Measurements from ENCODE around the gene CNNM2.
"Not testable (repeated sequence)": the region's sequence is repeated elsewhere in the genome, so short reads cannot be mapped to it uniquely, and the experiment has no call there.

The CNNM2 gene

GRCh38 chr10:103064956-103065355 lies 146.9 kb downstream of the CNNM2 start:
- Mint-ChIP-seq H3K27me3 (no peaks in the 10 kb centered on the region), H3K9me3 (no peaks in the 10 kb centered on the region), H3K36me3 (peaks cover 2% of the 10 kb centered on the region), H3K27ac (no peak overlapping the region), H3K4me1 (peaks cover 7% of the 10 kb centered on the region), H3K4me3 (no peak overlapping the region)

- Mint-ChIP-seq H3K27ac (no peak overlapping the region), H3K9me3 (no peaks in the 10 kb centered on the region), H3K4me1 (peaks cover 15% of the 10 kb centered on the region), H3K4me3 (no peak overlapping the region), H3K36me3 (peaks cover 2% of the 10 kb centered on the region), H3K27me3 (no peaks in the 10 kb centered on the region)
Observed at GRCh38 chr10:103066141-103067098, 148.3 kb downstream of the CNNM2 start.

- not testable (repeated sequence) for H3K36me3 Mint-ChIP-seq, H3K9me3 Mint-ChIP-seq, H3K27me3 Mint-ChIP-seq, H3K27ac Mint-ChIP-seq, H3K4me3 Mint-ChIP-seq
- peaks cover 19% of the 10 kb centered on the region for H3K4me1 Mint-ChIP-seq
Observed at GRCh38 chr10:103067099-103067477, 149.0 kb downstream of the CNNM2 start.

- H3K4me1 Mint-ChIP-seq = peaks cover 19% of the 10 kb centered on the region
- H3K36me3 Mint-ChIP-seq = peaks cover 2% of the 10 kb centered on the region
- H3K9me3 Mint-ChIP-seq = no peaks in the 10 kb centered on the region
- H3K4me3 Mint-ChIP-seq = no peak overlapping the region
- H3K27ac Mint-ChIP-seq = no peak overlapping the region
- no peaks in the 10 kb centered on the region for H3K27me3 Mint-ChIP-seq
Observed at GRCh38 chr10:103067484-103067883, 149.4 kb downstream of the CNNM2 start.

GRCh38 chr10:103067956-103068355 lies 149.9 kb downstream of the CNNM2 start:
- no peaks in the 10 kb centered on the region for H3K27me3 Mint-ChIP-seq
- H3K9me3 Mint-ChIP-seq = no peaks in the 10 kb centered on the region
- no peak overlapping the region for H3K27ac Mint-ChIP-seq
- H3K4me1 Mint-ChIP-seq = peaks cover 19% of the 10 kb centered on the region
- peaks cover 2% of the 10 kb centered on the region for H3K36me3 Mint-ChIP-seq
- no peak overlapping the region for H3K4me3 Mint-ChIP-seq

GRCh38 chr10:103069453-103070331 lies 151.6 kb downstream of the CNNM2 start:
- peaks cover 19% of the 10 kb centered on the region for H3K4me1 Mint-ChIP-seq
- H3K27me3 Mint-ChIP-seq = no peaks in the 10 kb centered on the region
- H3K9me3 Mint-ChIP-seq = no peaks in the 10 kb centered on the region
- peaks cover 2% of the 10 kb centered on the region for H3K36me3 Mint-ChIP-seq
- H3K27ac Mint-ChIP-seq = peak overlapping the region; percentile 24
- H3K4me3 Mint-ChIP-seq = no peak overlapping the region

- H3K9me3 Mint-ChIP-seq = no peaks in the 10 kb centered on the region
- peaks cover 19% of the 10 kb centered on the region for H3K4me1 Mint-ChIP-seq
- H3K36me3 Mint-ChIP-seq = peaks cover 4% of the 10 kb centered on the region
- H3K27me3 Mint-ChIP-seq = no peaks in the 10 kb centered on the region
- H3K4me3 Mint-ChIP-seq = no peak overlapping the region
- H3K27ac Mint-ChIP-seq = no peak overlapping the region
Observed at GRCh38 chr10:103072276-103072675, 154.2 kb downstream of the CNNM2 start.

GRCh38 chr10:103072891-103073290 lies 154.8 kb downstream of the CNNM2 start:
- Mint-ChIP-seq H3K9me3 (no peaks in the 10 kb centered on the region), H3K27ac (no peak overlapping the region), H3K4me3 (no peak overlapping the region), H3K36me3 (peaks cover 8% of the 10 kb centered on the region), H3K4me1 (peaks cover 19% of the 10 kb centered on the region), H3K27me3 (no peaks in the 10 kb centered on the region)

- Mint-ChIP-seq H3K9me3 (no peaks in the 10 kb centered on the region), H3K36me3 (peaks cover 12% of the 10 kb centered on the region), H3K27me3 (no peaks in the 10 kb centered on the region)
Observed at GRCh38 chr10:103077020-103077419, 158.9 kb downstream of the CNNM2 start.

GRCh38 chr10:103077491-103078308 lies 159.6 kb downstream of the CNNM2 start:
- Mint-ChIP-seq H3K9me3 (no peaks in the 10 kb centered on the region), H3K4me1 (no peaks in the 10 kb centered on the region), H3K27me3 (no peaks in the 10 kb centered on the region), H3K27ac (no peak overlapping the region), H3K36me3 (peaks cover 12% of the 10 kb centered on the region), H3K4me3 (no peak overlapping the region)

More at GRCh38 chr10:103077020-103077419, 158.9 kb downstream of the CNNM2 start:
- no peaks in the 10 kb centered on the region for H3K4me1 Mint-ChIP-seq
- H3K27ac Mint-ChIP-seq = no peak overlapping the region
- H3K4me3 Mint-ChIP-seq = no peak overlapping the region

GRCh38 chr10:103078309-103078615 lies 160.2 kb downstream of the CNNM2 start:
- Mint-ChIP-seq H3K9me3 (no peaks in the 10 kb centered on the region), H3K4me3 (no peak overlapping the region), H3K4me1 (no peaks in the 10 kb centered on the region), H3K27ac (no peak overlapping the region), H3K27me3 (no peaks in the 10 kb centered on the region), H3K36me3 (peaks cover 12% of the 10 kb centered on the region)

GRCh38 chr10:103078676-103079075 lies 160.6 kb downstream of the CNNM2 start:
- Mint-ChIP-seq H3K9me3 (no peaks in the 10 kb centered on the region), H3K27me3 (no peaks in the 10 kb centered on the region)

GRCh38 chr10:103079100-103079499 lies 161.0 kb downstream of the CNNM2 start:
- Mint-ChIP-seq H3K27ac (no peak overlapping the region), H3K4me3 (no peak overlapping the region), H3K4me1 (no peaks in the 10 kb centered on the region), H3K27me3 (no peaks in the 10 kb centered on the region), H3K9me3 (no peaks in the 10 kb centered on the region), H3K36me3 (peaks cover 12% of the 10 kb centered on the region)

More at GRCh38 chr10:103078676-103079075, 160.6 kb downstream of the CNNM2 start:
- Mint-ChIP-seq H3K4me1 (no peaks in the 10 kb centered on the region), H3K27ac (no peak overlapping the region), H3K4me3 (no peak overlapping the region), H3K36me3 (peaks cover 12% of the 10 kb centered on the region)

GRCh38 chr10:103079946-103080345 lies 161.9 kb downstream of the CNNM2 start:
- Mint-ChIP-seq H3K27ac (no peak overlapping the region), H3K27me3 (no peaks in the 10 kb centered on the region), H3K4me1 (no peaks in the 10 kb centered on the region), H3K36me3 (peaks cover 12% of the 10 kb centered on the region), H3K4me3 (no peak overlapping the region), H3K9me3 (no peaks in the 10 kb centered on the region)

- Mint-ChIP-seq H3K4me1 (no peaks in the 10 kb centered on the region), H3K36me3 (peaks cover 12% of the 10 kb centered on the region), H3K27ac (no peak overlapping the region), H3K9me3 (no peaks in the 10 kb centered on the region), H3K4me3 (no peak overlapping the region), H3K27me3 (no peaks in the 10 kb centered on the region)
Observed at GRCh38 chr10:103080891-103081581, 162.9 kb downstream of the CNNM2 start.

Measured in activated naive CD4-positive, alpha-beta T cell treated with anti-CD3 and anti-CD28 coated beads, Interleukin-2, amount 50 U/mL, for 24 hours (primary cell).